IMR-90 (cell line): ENCODE data around the gene DOCK9. TPM values are rescaled to one million over a fixed set of nuclear protein-coding genes. Genes with fewer than 3 reads are reported as not detected.

Experiments used
- ATAC-seq: fragments of 200-7000 bp; cut with Tn5 transposase; 2 replicates; pipeline ENCODE4 v1.9.1; 2020; ENCODE audit warnings: low read depth, mild to moderate bottlenecking, moderate library complexity
- BruUV-seq: library from RNA; stranded (reverse); fragments of 400-500 nt; replicated peaks from 2 replicates; lab custom pipeline; 2021; lab: Mats Ljungman, UMichigan
- CTCF ChIA-PET: fragments of 300-600 bp; formaldehyde crosslinking; extraction: SDS; loops from one replicate; lab custom pipeline; 2021; ENCODE audit warnings: antibody characterized with exemption; lab: Yijun Ruan, JAX
- POLR2A ChIA-PET: fragments of 300-600 bp; sonication (Branson Sonifier 250); formaldehyde crosslinking; loops from one replicate; lab custom pipeline; 2022; ENCODE audit warnings: antibody characterized with exemption; ENCODE audit not compliant: unreplicated experiment; lab: Charles Lee
- DNase-seq: peaks from one replicate; pipeline ENCODE4 v3.0.0; 2013
- H2AFZ ChIP-seq: replicated peaks from 2 replicates; pipeline ENCODE3; 2013; ENCODE audit warnings: low read length, mild to moderate bottlenecking; ENCODE audit not compliant: poor library complexity
- H2AK5ac ChIP-seq: 2 replicates; pipeline ENCODE4 v1.6.1; 2013; ENCODE audit warnings: low read depth, low read length, inconsistent platforms
- H2AK9ac ChIP-seq: replicated peaks from 2 replicates; pipeline ENCODE3; 2013; ENCODE audit warnings: mild to moderate bottlenecking, low read depth, low read length, moderate library complexity; ENCODE audit not compliant: poor library complexity
- H2BK120ac ChIP-seq: 2 replicates; pipeline ENCODE4 v1.6.1; 2013; ENCODE audit warnings: low read depth, low read length, inconsistent platforms
- H2BK15ac ChIP-seq: 3 replicates; pipeline ENCODE4 v1.6.1; 2013; ENCODE audit warnings: low read depth, low read length, inconsistent platforms
- H2BK20ac ChIP-seq: 2 replicates; pipeline ENCODE4 v1.6.1; 2013; ENCODE audit warnings: low read depth, mild to moderate bottlenecking, inconsistent platforms, low read length, moderate library complexity
- H2BK5ac ChIP-seq: 2 replicates; pipeline ENCODE4 v1.6.1; 2013; ENCODE audit warnings: mild to moderate bottlenecking, low read depth, low read length, inconsistent platforms; ENCODE audit not compliant: poor library complexity, severe bottlenecking
- H3K14ac ChIP-seq: replicated peaks from 2 replicates; pipeline ENCODE4 v1.6.1; 2013; ENCODE audit warnings: low read depth, low read length, inconsistent platforms
- H3K18ac ChIP-seq: 2 replicates; pipeline ENCODE4 v1.6.1; 2013; ENCODE audit warnings: low read depth, low read length, control low read depth
- H3K23ac ChIP-seq: 2 replicates; pipeline ENCODE4 v1.6.1; 2013; ENCODE audit warnings: low read depth, low read length, inconsistent platforms
- H3K27ac ChIP-seq: 2 replicates; pipeline ENCODE4 v1.5.1; 2013; ENCODE audit warnings: mild to moderate bottlenecking, control low read depth, low read length; ENCODE audit not compliant: insufficient read depth
- H3K27me3 ChIP-seq: 2 replicates; pipeline ENCODE4 v1.6.1; 2013; ENCODE audit warnings: low read length; ENCODE audit not compliant: control insufficient read depth, insufficient read depth
- H3K36me3 ChIP-seq: 2 replicates; pipeline ENCODE4 v1.6.1; 2013; ENCODE audit warnings: low read length, mixed read lengths; ENCODE audit not compliant: control insufficient read depth, insufficient read depth
- H3K4ac ChIP-seq: 2 replicates; pipeline ENCODE4 v1.6.1; 2013; ENCODE audit warnings: low read depth, low read length, inconsistent platforms
- H3K4me1 ChIP-seq: 2 replicates; pipeline ENCODE4 v1.6.1; 2013; ENCODE audit warnings: low read length, mixed read lengths; ENCODE audit not compliant: control insufficient read depth, insufficient read depth
- H3K4me2 ChIP-seq: 2 replicates; pipeline ENCODE4 v1.6.1; 2013; ENCODE audit warnings: low read depth, mild to moderate bottlenecking, control low read depth, low read length, moderate library complexity
- H3K4me3 ChIP-seq: 2 replicates; pipeline ENCODE4 v1.5.1; 2013; ENCODE audit warnings: low read depth, mild to moderate bottlenecking, control low read depth, low read length, moderate library complexity; ENCODE audit not compliant: insufficient read depth
- H3K56ac ChIP-seq: 2 replicates; pipeline ENCODE4 v1.6.1; 2013; ENCODE audit warnings: low read length, inconsistent platforms; ENCODE audit not compliant: insufficient read depth; ENCODE audit errors: extremely low read depth
- H3K79me1 ChIP-seq, 2 experiments: 2 replicates each; pipeline ENCODE4 v1.6.1; 2013; ENCODE audit warnings: low read length in 2 of 2, inconsistent platforms in 1 of 2, low read depth in 1 of 2
- H3K9ac ChIP-seq: 2 replicates; pipeline ENCODE4 v1.6.1; 2013; ENCODE audit warnings: low read depth, low read length, control low read depth
- H3K9me1 ChIP-seq: 2 replicates; pipeline ENCODE4 v1.6.1; 2013; ENCODE audit warnings: low read length, inconsistent platforms; ENCODE audit not compliant: insufficient read depth
- H3K9me3 ChIP-seq: 2 replicates; pipeline ENCODE4 v1.6.1; 2013; ENCODE audit warnings: low read length; ENCODE audit not compliant: control insufficient read depth, insufficient read depth
- H4K20me1 ChIP-seq: 2 replicates; pipeline ENCODE4 v1.6.1; 2013; ENCODE audit warnings: low read length, inconsistent platforms; ENCODE audit not compliant: insufficient read depth
- H4K5ac ChIP-seq: 2 replicates; pipeline ENCODE4 v1.6.1; 2013; ENCODE audit warnings: mild to moderate bottlenecking, low read depth, low read length, control low read depth
- H4K8ac ChIP-seq, 2 experiments: 2 replicates each; pipeline ENCODE4 v1.6.1; 2013; ENCODE audit warnings: low read depth in 2 of 2, low read length in 2 of 2, control low read depth in 1 of 2, inconsistent platforms in 1 of 2
- H4K91ac ChIP-seq: 2 replicates; pipeline ENCODE4 v1.6.1; 2013; ENCODE audit warnings: low read depth, low read length, inconsistent platforms; ENCODE audit not compliant: insufficient read depth
- BHLHE40 ChIP-seq: fragments of 150-350 bp; IDR thresholded peaks from 2 replicates; pipeline ENCODE4 v1.6.1; 2016; ENCODE audit warnings: mild to moderate bottlenecking, low read depth, low read length
- CEBPB ChIP-seq: IDR thresholded peaks from 2 replicates; pipeline ENCODE4 v1.6.1; 2012; ENCODE audit warnings: low read depth, low read length, improper control_type of control experiment
- CHD1 ChIP-seq: IDR thresholded peaks from 2 replicates; pipeline ENCODE4 v1.6.1; 2012; ENCODE audit warnings: low read depth, low read length, improper control_type of control experiment
- ELK1 ChIP-seq: fragments of 150-350 bp; IDR thresholded peaks from 2 replicates; pipeline ENCODE4 v1.6.1; 2016; ENCODE audit warnings: low read depth, mild to moderate bottlenecking, low read length, moderate library complexity, borderline replicate concordance
- FOS ChIP-seq: fragments of 150-350 bp; IDR thresholded peaks from 2 replicates; pipeline ENCODE4 v1.6.1; 2016; ENCODE audit warnings: low read depth, low read length
- MAFK ChIP-seq: IDR thresholded peaks from 2 replicates; pipeline ENCODE4 v1.6.1; 2012; ENCODE audit warnings: low read depth, low read length, improper control_type of control experiment
- MAZ ChIP-seq: IDR thresholded peaks from 2 replicates; pipeline ENCODE4 v1.6.1; 2012; ENCODE audit warnings: low read depth, mild to moderate bottlenecking, low read length, improper control_type of control experiment, moderate library complexity, borderline replicate concordance
- MXI1 ChIP-seq: IDR thresholded peaks from 2 replicates; pipeline ENCODE4 v1.6.1; 2012; ENCODE audit warnings: low read depth, mild to moderate bottlenecking, low read length, moderate library complexity, borderline replicate concordance
- NFE2L2 ChIP-seq: fragments of 150-350 bp; IDR thresholded peaks from 2 replicates; pipeline ENCODE4 v1.6.1; 2016; ENCODE audit warnings: low read depth, mild to moderate bottlenecking, low read length
- POLR2A ChIP-seq: IDR thresholded peaks from 2 replicates; pipeline ENCODE4 v1.6.1; 2012; ENCODE audit warnings: mild to moderate bottlenecking, low read depth, low read length
- RAD21 ChIP-seq: IDR thresholded peaks from 2 replicates; pipeline ENCODE4 v1.6.1; 2012; ENCODE audit warnings: low read length, improper control_type of control experiment
- RCOR1 ChIP-seq: IDR thresholded peaks from 2 replicates; pipeline ENCODE4 v1.6.1; 2012; ENCODE audit warnings: mild to moderate bottlenecking, low read length, improper control_type of control experiment; ENCODE audit not compliant: insufficient replicate concordance
- SMC3 ChIP-seq: fragments of 150-350 bp; IDR thresholded peaks from 2 replicates; pipeline ENCODE4 v1.6.1; 2016; ENCODE audit warnings: low read depth, mild to moderate bottlenecking, antibody characterized with exemption, low read length, moderate library complexity
- WGBS, 2 experiments: methylation state at CpG; one replicate each; pipeline versions ENCODE4 v1.1.5 to v1.1.7; 2013; ENCODE audit warnings: missing lambda C conversion rate in 2 of 2; ENCODE audit not compliant: insufficient read length in 1 of 2; ENCODE audit errors: extremely low coverage in 2 of 2; 5-methylcytosine and 5-hydroxymethylcytosine counted together
- dilution Hi-C: fragments of 300-500 bp; cut with HindIII; formaldehyde crosslinking; loops from one replicate; pipeline ENCODE4 v1.14.3; 2018; ENCODE audit warnings: low sequenced_read_pairs; ENCODE audit not compliant: unreplicated experiment
- in situ Hi-C: fragments of 300-500 bp; cut with MboI; formaldehyde crosslinking; loops from 3 replicates; pipeline ENCODE4 v1.14.3; 2019; ENCODE audit warnings: low sequenced_read_pairs, inconsistent platforms, mixed read lengths
- intact Hi-C: fragments of 100-400 bp; cut with micrococcal nuclease; formaldehyde crosslinking; loops from 2 replicates; pipeline ENCODE4 v1.10.0; 2022
- polyA plus RNA-seq, 3 experiments: library from polyadenylated mRNA; depleted of rRNA; stranded (reverse); fragments of >200 nt; gene quantifications; 2 replicates each; pipeline ENCODE4 v1.2.3, GENCODE V29; 2012; ENCODE audit warnings: low replicate concordance in 1 of 3
- total RNA-seq: library from RNA; depleted of rRNA; stranded (reverse); fragments of >200 nt; gene quantifications from 2 replicates; pipeline ENCODE4 v1.2.3, GENCODE V29; 2012

The DOCK9 gene
- total and polyA plus RNA-seq, 2 of the 4 experiments (the other 2 are of a cell fraction) = 4.8 to 7.2 TPM

GRCh38 chr13:98786023-98786422, 191.8 kb downstream of the DOCK9 start:
- Histone ChIP-seq H3K27ac (no peak overlapping the region), H3K4me3 (no peak overlapping the region), H3K4me2 (no peak overlapping the region), H4K91ac (no peak overlapping the region), H3K27me3 (peaks cover 43% of the 10 kb centered on the region), H4K5ac (no peak overlapping the region), H2BK120ac (no peak overlapping the region), H2AK5ac (no peak overlapping the region), H3K18ac (no peak overlapping the region), H2BK5ac (no peak overlapping the region), H3K4me1 (no peaks in the 10 kb centered on the region), H3K36me3 (no peaks in the 10 kb centered on the region), H4K20me1 (no peaks in the 10 kb centered on the region), H2AK9ac (no peak overlapping the region), H2AFZ (no peak overlapping the region), H2BK15ac (no peak overlapping the region), H3K23ac (no peak overlapping the region), H2BK20ac (no peak overlapping the region), H3K9me1 (no peaks in the 10 kb centered on the region), H3K56ac (no peak overlapping the region), H3K9ac (no peak overlapping the region), H3K14ac (no peak overlapping the region), H3K4ac (no peak overlapping the region), H4K8ac (no peak overlapping the region), H3K79me1 (no peaks in the 10 kb centered on the region), H3K9me3 (peaks cover 2% of the 10 kb centered on the region; the same call in 1 of the 2 replicates)
- ATAC-seq (no peak), DNase-seq (no peak)
- in situ Hi-C loops (no loop called here), dilution Hi-C loops (no loop called here), intact Hi-C loops (no loop called here)
- ChIA-PET CTCF (no interaction called here), POLR2A (no interaction called here)
- 100% methylated on average over 2 of the region's 7 CpGs; no CpG with 5 or more reads in 1 of the 2 experiments for WGBS, 2 experiments
- BruUV-seq = no TSS peak
- no peak for TF ChIP-seq CHD1
- TF ChIP-seq CEBPB = no peak
- no peak for TF ChIP-seq BHLHE40
- no peak for TF ChIP-seq MXI1
- TF ChIP-seq SMC3 = no peak
- TF ChIP-seq RAD21 = no peak
- no peak for TF ChIP-seq NFE2L2
- TF ChIP-seq ELK1 = no peak
- TF ChIP-seq POLR2A = no peak
- no peak for TF ChIP-seq FOS
- TF ChIP-seq MAFK = no peak
- no peak for TF ChIP-seq MAZ
- no peak for TF ChIP-seq RCOR1
